Suprapubic skin (tissue), 3 donors: ENCODE results near the gene SKAP1.

Experiments used
- CTCF ChIP-seq, 2 donors: fragments of 200-600 bp in 1 of 2; fragments of 450-650 bp in 1 of 2; sonication (generic) in 1 of 2; IDR thresholded peaks; one replicate each; pipeline ENCODE4 v1.5.1; 2016 to 2019; ENCODE audit warnings: antibody characterized with exemption in 2 of 2, mild to moderate bottlenecking in 1 of 2, moderate library complexity in 1 of 2
- EP300 ChIP-seq: sonication (generic); formaldehyde crosslinking; IDR thresholded peaks from one replicate; pipeline ENCODE4 v1.6.1; 2017; ENCODE audit warnings: antibody characterized with exemption

- TF ChIP-seq CTCF (IDR thresholded peaks at IDR 0.05): no peak
- no peak for TF ChIP-seq EP300
Measured at GRCh38 chr17:48384164-48384563, 45.9 kb downstream of the SKAP1 start.
